HG03354 (cell line): ENCODE measurements around the gene SORCS2.

ENCODE experiments used
- ATAC-seq: cut with Tn5 transposase; IDR thresholded peaks from one replicate; pipeline ENCODE4 v1.9.1; 2021; ENCODE audit warnings: mild to moderate bottlenecking; ENCODE audit not compliant: unreplicated experiment, poor library complexity, severe bottlenecking

SORCS2 gene

GRCh38 chr4:7425591-7426468, 233.5 kb downstream of the SORCS2 start:
- ATAC-seq = no peak

GRCh38 chr4:7426525-7427171, 234.3 kb downstream of the SORCS2 start:
- no peak for ATAC-seq

DNA sequence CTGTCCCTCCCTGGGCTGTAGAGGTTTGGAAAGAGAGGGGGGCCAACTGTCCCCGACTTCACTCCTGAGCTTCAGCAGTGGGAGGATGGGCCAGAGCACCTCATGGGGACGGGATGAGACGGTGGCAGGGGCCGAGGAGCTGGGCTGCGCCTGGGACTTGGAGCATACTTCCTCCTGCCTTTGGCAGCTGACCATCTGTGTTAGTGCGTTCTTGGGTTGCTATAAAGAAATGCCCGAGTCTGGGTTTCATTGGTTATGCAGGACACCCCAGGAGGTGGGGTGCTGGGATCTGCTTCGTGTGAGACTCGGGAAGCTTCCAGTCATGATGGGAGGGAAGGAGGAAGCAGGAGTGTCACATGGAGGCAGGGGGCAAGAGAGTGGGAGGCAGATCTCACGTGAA, 235.0 kb downstream of the SORCS2 start:
- no peak for ATAC-seq

- no peak for ATAC-seq
Observed at GRCh38 chr4:7427831-7428260, 235.5 kb downstream of the SORCS2 start.

DNA sequence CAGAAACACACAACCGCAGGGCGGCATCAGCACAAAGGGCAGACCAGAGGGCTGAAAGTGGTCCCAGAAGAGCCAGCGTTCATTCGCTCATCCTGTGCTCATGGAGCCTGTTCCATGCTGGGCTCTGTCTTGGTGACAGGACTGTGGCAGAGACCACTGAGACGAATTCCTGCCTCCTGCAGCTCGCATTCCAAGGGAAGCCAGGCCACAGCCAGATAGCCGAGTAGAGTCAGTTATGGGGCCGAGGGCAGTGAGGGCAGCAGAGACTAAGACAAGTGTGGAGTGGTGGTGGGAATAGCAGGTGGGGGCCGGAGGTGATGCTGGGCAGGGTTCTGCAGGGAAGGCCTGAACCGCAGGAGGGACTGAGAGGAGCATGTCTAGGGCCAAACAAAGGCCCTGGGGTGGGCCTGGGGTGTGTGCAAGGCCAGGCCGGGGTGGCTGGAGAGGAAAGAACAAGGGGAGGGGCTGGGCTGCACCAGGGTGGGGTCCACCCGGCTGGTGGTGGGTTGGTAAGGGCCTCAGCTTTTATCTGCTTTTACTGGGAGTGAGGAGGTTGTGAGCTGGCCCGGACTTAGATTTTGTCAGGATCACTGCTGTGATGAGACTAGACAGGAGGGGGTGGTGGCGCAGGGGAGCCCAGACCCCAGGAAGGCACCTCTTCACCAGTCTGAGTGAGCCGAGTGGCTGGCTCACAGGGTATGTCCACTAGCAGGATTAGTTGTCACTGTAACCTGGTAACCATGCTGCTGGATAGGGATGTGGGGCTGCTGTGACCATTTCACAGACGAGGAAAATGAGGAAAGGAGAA, 236.1 kb downstream of the SORCS2 start:
- ATAC-seq = no peak

DNA sequence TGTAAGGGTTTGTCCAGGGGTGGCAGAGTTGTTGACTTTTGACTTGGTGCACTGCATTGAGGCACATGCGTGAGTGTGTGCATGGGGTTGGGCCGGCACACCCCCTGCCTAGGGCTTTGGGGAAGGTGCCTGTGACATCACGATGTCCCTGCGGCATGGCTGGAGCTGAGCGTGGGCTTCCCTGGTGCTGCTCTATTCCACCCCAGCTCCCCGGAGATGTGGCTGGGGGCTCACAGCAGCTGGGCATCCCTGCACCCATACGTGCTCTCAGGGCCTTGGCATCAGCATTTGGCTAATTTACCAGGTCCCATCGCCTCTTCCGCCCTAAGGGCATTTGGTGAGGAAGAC, 236.7 kb downstream of the SORCS2 start:
- ATAC-seq = no peak

DNA sequence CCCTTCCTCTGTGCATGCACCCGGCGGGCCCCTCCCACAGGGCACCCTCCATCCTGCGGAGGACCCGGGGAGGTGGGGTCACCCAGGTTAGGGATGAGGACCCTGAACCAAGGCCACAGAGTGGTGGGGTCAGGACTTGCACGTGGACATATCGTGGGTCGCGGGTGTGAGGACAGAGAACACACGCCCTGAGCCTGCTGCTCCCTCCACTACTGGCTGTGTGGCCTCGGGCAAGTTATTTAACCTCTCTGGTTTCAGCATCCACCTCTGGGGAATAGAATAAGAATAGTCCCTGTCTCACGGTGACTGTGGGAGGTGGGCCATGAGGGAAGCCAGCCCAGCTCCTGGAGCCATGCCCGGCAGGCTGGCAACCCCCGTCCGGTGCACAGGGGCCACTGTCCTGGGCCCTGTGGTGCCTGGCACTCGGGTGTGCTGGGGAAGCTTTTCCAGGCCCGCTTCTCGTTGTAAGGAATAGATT, 237.3 kb downstream of the SORCS2 start:
- ATAC-seq = no peak

DNA sequence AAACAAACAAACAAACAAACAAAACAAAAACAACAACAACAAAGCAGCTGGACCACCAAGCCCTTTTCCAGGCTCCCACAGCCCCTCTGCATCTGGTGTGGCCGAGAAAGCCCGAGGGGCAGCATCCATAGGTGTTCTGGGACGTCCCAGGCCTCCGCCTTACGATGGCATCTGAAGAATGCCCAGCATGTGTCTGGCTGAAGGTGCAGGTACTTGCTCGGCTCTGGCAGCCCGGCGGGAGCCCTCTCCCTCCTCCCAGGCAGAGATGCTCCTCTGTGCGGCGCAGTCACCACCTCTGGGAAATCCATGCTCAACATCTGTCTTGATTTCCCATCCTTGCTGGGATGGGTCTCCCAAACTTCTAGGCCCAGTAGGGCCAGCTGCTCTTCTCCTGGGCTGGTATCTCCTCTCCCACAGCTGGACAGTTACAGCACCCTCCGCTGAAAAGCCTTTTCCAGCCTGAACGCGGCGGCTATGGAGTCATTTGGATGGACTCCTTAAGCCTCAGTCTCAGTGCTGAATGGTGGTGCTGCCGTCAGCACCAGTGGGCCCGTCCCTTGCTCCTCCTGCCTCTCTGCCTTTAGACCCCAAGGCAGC, 238.1 kb downstream of the SORCS2 start:
- no peak for ATAC-seq

DNA sequence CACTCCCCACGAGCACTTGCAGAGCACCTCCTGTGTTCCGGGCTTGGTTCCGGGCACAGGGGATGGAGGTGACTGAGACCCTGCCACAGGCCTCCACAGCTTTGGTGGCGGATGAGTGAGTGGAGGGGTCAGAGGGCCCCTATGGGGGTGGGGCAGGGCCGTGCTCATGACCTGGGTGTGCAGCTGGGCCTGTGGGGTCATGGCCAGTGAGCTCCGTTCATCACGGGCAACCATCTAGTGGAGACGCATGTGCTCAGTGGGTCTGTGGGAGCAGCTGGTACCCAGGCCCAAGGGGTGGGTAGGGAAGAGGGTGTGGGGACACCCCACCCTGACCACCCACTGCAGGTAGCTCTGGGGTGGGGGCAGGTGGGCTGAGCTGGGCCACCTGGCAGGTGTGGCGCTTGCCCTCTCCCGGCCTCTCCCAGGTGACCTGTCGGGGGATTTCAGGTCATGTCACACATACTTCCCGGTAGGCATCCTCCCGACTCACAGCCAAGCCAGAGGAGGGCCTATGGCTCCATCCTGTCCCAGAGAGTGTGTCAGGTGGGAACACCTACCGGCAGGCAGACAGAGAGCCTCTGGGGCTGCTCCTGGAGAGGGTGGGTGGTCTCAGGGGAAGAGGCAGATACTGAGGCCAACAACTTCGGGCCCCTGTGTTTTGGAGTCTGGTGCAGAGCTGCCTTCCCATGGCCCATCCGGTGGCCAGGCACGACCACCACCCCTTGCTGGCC, 238.8 kb downstream of the SORCS2 start:
- ATAC-seq = no peak

- no peak for ATAC-seq
Observed at GRCh38 chr4:7431696-7432530, 239.6 kb downstream of the SORCS2 start.

GRCh38 chr4:7432531-7433375, 240.4 kb downstream of the SORCS2 start:
- ATAC-seq = no peak

DNA sequence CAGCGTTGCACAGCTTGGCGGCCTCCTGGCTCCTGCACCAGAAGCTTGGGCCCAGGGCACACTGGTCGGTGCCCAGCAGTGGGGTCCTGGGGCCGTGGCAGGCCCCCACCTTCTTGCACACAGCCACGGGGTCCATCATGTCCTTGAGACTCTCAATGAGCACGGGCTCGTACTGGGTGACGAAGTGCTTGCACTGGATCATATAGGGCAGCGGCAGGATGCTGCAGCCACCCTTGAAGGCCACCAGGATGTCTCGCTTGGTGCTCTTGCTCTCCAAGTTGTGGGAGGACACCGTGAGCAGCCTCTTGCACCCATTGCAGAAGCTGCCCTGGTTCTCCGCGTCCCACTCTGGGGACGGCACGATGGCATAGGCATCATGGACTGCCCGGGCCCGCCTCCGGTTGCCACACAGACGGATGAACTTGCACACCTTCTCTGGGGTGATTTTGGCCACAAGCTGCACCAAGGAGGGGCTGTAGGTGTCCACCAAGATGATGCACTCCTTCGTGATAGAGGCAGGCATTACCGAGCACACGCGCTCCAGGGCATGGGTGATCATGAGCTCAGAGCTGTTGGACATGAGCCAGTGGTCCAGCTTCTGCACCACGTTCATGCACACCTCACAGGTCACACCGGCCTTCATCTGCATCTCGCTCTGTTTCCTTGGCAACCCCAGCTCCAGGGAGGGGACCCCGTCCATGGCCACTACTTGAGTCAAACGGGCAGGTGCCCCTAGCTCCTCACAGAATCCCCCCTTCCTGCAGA, 241.2 kb downstream of the SORCS2 start:
- ATAC-seq = no peak

GRCh38 chr4:7434141-7434765, 241.9 kb downstream of the SORCS2 start:
- ATAC-seq = no peak

DNA sequence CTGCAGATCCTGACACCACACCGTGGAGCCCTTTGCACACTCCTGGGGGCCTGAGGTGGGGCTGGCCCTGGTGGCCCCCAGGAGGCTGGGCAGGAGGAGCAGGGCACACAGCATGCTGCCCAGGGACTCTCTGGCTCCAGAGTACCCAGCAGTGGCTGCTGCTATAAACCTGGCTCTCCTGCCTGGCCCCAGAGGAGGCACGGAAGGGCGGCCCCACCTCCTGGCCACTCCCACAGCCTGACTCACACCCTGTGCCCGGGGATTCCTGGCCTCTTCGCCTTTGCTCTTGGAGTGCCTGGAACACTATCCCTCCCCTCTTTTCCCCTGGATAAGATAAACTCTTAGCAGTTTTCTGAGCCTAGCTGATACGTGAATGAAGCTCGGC, 242.4 kb downstream of the SORCS2 start, which contains the start of gene PSAPL1:
TSS of gene PSAPL1 (minus strand) at position 165 of the 385 bp plus-strand sequence. CDS start at position 114, 51 bp downstream.
- no peak for ATAC-seq

- ATAC-seq = no peak
Observed at GRCh38 chr4:7435471-7436061, 243.2 kb downstream of the SORCS2 start.

- ATAC-seq = no peak
Observed at GRCh38 chr4:7436256-7436655, 243.9 kb downstream of the SORCS2 start.
